ENCODE measurements around the gene DHRS11. TPM values are rescaled to one million over a fixed set of nuclear protein-coding genes. Genes with fewer than 3 reads are reported as not detected.

The DHRS11 gene
- total RNA-seq, 2 experiments from 2014 or later, result 2.9 to 4.0 TPM

- no peak overlapping the region for H3K4me3 Mint-ChIP-seq
- H3K36me3 ChIP-seq (ENCODE audit: insufficient read depth, low read length), result no peaks in the 10 kb centered on the region
- H3K27ac ChIP-seq (ENCODE audit: low read depth in 1 of 2, low read length in 2 of 2), result no peak overlapping the region
- H3K9me3 Mint-ChIP-seq, result no peaks in the 10 kb centered on the region
- ChIA-PET POLR2A (no interaction called here), CTCF (no interaction called here)
- DNase-seq (no peak), ATAC-seq (ENCODE audit: poor library complexity) (no peak)
- TF ChIP-seq CTCF (IDR thresholded peaks at IDR 0.05), result no peak
- intact Hi-C loops (cut with DNase I, micrococcal nuclease), result no loop called here
- peaks cover 44 to 53% of the 10 kb centered on the region in 2 experiments for H3K27me3 ChIP-seq (ENCODE audit: control insufficient read depth in 1 of 2, insufficient read depth in 2 of 2, low read length in 2 of 2)
- no peak overlapping the region for H3K27ac Mint-ChIP-seq
- H3K4me1 Mint-ChIP-seq (ENCODE audit: low read depth), result peaks cover 15% of the 10 kb centered on the region
- peaks cover 84% of the 10 kb centered on the region for H3K27me3 Mint-ChIP-seq
- H3K9me3 ChIP-seq (ENCODE audit: control insufficient read depth in 1 of 2, insufficient read depth in 1 of 2, low read length in 2 of 2), result peaks cover 0 to 17% of the 10 kb centered on the region in 2 experiments
- no peak overlapping the region for H3K4me3 ChIP-seq (ENCODE audit: low read length)
- H3K36me3 Mint-ChIP-seq (ENCODE audit: low read depth), result no peaks in the 10 kb centered on the region
- H3K4me1 ChIP-seq (ENCODE audit: insufficient read depth, low read length), result peaks cover 20% of the 10 kb centered on the region
Measured at GRCh38 chr17:36640346-36640745, 48.7 kb downstream of the DHRS11 start.

GRCh38 chr17:36640836-36641235, 49.2 kb downstream of the DHRS11 start:
- intact Hi-C loops (cut with DNase I, micrococcal nuclease), result no loop called here
- Mint-ChIP-seq H3K27me3 (peaks cover 86% of the 10 kb centered on the region), H3K4me3 (no peak overlapping the region), H3K4me1 (ENCODE audit: low read depth) (peaks cover 15% of the 10 kb centered on the region), H3K36me3 (ENCODE audit: low read depth) (no peaks in the 10 kb centered on the region), H3K27ac (no peak overlapping the region), H3K9me3 (no peaks in the 10 kb centered on the region)
- Histone ChIP-seq H3K4me1 (ENCODE audit: insufficient read depth, low read length) (peaks cover 20% of the 10 kb centered on the region), H3K27ac (ENCODE audit: low read depth in 1 of 2, low read length in 2 of 2) (no peak overlapping the region), H3K27me3 (ENCODE audit: control insufficient read depth in 1 of 2, insufficient read depth in 2 of 2, low read length in 2 of 2) (peaks cover 48 to 53% of the 10 kb centered on the region in 2 experiments), H3K36me3 (ENCODE audit: insufficient read depth, low read length) (no peaks in the 10 kb centered on the region), H3K4me3 (ENCODE audit: low read length) (no peak overlapping the region), H3K9me3 (ENCODE audit: control insufficient read depth in 1 of 2, insufficient read depth in 1 of 2, low read length in 2 of 2) (peaks cover 0 to 17% of the 10 kb centered on the region in 2 experiments)
- ChIA-PET CTCF (no interaction called here), POLR2A (no interaction called here)
- DNase-seq, result no peak
- no peak for TF ChIP-seq CTCF (IDR thresholded peaks at IDR 0.05)
- no peak for ATAC-seq (ENCODE audit: poor library complexity)

- Histone ChIP-seq H3K27me3 (ENCODE audit: control insufficient read depth in 1 of 2, insufficient read depth in 2 of 2, low read length in 2 of 2) (peaks cover 54 to 57% of the 10 kb centered on the region in 2 experiments), H3K36me3 (ENCODE audit: insufficient read depth, low read length) (no peaks in the 10 kb centered on the region), H3K4me1 (ENCODE audit: insufficient read depth, low read length) (peaks cover 20% of the 10 kb centered on the region), H3K4me3 (ENCODE audit: low read length) (peak overlapping the region; percentile 31), H3K9me3 (ENCODE audit: control insufficient read depth in 1 of 2, insufficient read depth in 1 of 2, low read length in 2 of 2) (peaks cover 0 to 17% of the 10 kb centered on the region in 2 experiments), H3K27ac (ENCODE audit: low read depth in 1 of 2, low read length in 2 of 2) (no peak overlapping the region)
- peaks cover 15% of the 10 kb centered on the region for H3K4me1 Mint-ChIP-seq (ENCODE audit: low read depth)
- no peak overlapping the region for H3K4me3 Mint-ChIP-seq
- DNase-seq (no peak), ATAC-seq (ENCODE audit: poor library complexity) (no peak)
- no peak for TF ChIP-seq CTCF (IDR thresholded peaks at IDR 0.05)
- H3K36me3 Mint-ChIP-seq (ENCODE audit: low read depth), result no peaks in the 10 kb centered on the region
- H3K27me3 Mint-ChIP-seq, result peaks cover 89% of the 10 kb centered on the region
- ChIA-PET CTCF (no interaction called here), POLR2A (no interaction called here)
- intact Hi-C loops (cut with DNase I, micrococcal nuclease), result no loop called here
- H3K27ac Mint-ChIP-seq, result no peak overlapping the region
- no peaks in the 10 kb centered on the region for H3K9me3 Mint-ChIP-seq
Measured at GRCh38 chr17:36641331-36641876, 49.7 kb downstream of the DHRS11 start.
